HG02623 (cell line): Measurements from ENCODE around the gene NAA10.

Experiments used
- ATAC-seq: cut with Tn5 transposase; IDR thresholded peaks from one replicate; pipeline ENCODE4 v1.9.1; 2021; ENCODE audit warnings: moderate library complexity; ENCODE audit not compliant: unreplicated experiment

Gene NAA10

GRCh38 chrX:153966841-153967535, 32.2 kb upstream of the NAA10 start:
- ATAC-seq: no peak

GRCh38 chrX:153966283-153966688, 31.4 kb upstream of the NAA10 start:
- no peak for ATAC-seq

GRCh38 chrX:153965406-153965805, 30.6 kb upstream of the NAA10 start:
- ATAC-seq: no peak

- ATAC-seq: no peak
Observed at GRCh38 chrX:153964105-153964504, 29.3 kb upstream of the NAA10 start.

GRCh38 chrX:153963546-153963945, 28.7 kb upstream of the NAA10 start:
- ATAC-seq: no peak

GRCh38 chrX:153961292-153961691, 26.5 kb upstream of the NAA10 start:
- ATAC-seq: no peak

- no peak for ATAC-seq
Observed at GRCh38 chrX:153960786-153961185, 25.9 kb upstream of the NAA10 start.

GRCh38 chrX:153960077-153960476, 25.2 kb upstream of the NAA10 start:
- no peak for ATAC-seq

- no peak for ATAC-seq
Observed at GRCh38 chrX:153959649-153960048, 24.8 kb upstream of the NAA10 start.

- no peak for ATAC-seq
Observed at GRCh38 chrX:153958605-153959004, 23.8 kb upstream of the NAA10 start.

- no peak for ATAC-seq
Observed at GRCh38 chrX:153957224-153957623, 22.4 kb upstream of the NAA10 start.

- ATAC-seq: no peak
Observed at GRCh38 chrX:153956044-153956907, 21.4 kb upstream of the NAA10 start.

GRCh38 chrX:153955228-153955732, 20.4 kb upstream of the NAA10 start:
- ATAC-seq: no peak

- no peak for ATAC-seq
Observed at GRCh38 chrX:153954558-153955227, 19.9 kb upstream of the NAA10 start.

- no peak for ATAC-seq
Observed at GRCh38 chrX:153953892-153954557, 19.2 kb upstream of the NAA10 start.

GRCh38 chrX:153953342-153953830, 18.5 kb upstream of the NAA10 start:
- no peak for ATAC-seq

GRCh38 chrX:153952373-153953026, 17.7 kb upstream of the NAA10 start:
- no peak for ATAC-seq

- ATAC-seq: no peak
Observed at GRCh38 chrX:153951683-153952372, 17.0 kb upstream of the NAA10 start.

- ATAC-seq: no peak
Observed at GRCh38 chrX:153950127-153950526, 15.3 kb upstream of the NAA10 start.
